Hindlimb muscle (tissue), 1 donor: Measurements from ENCODE around the gene CFAP46. TPM values are rescaled to one million over a fixed set of nuclear protein-coding genes. Genes with fewer than 3 reads are reported as not detected.
A peak's percentile ranks its signal among the peaks of the same experiment; 100 is the strongest.
"Not testable (repeated sequence)": the region's sequence is repeated elsewhere in the genome, so short reads cannot be mapped to it uniquely, and the experiment has no call there.

Experiments
- DNase-seq: peaks from one replicate; pipeline ENCODE4 v3.0.0-alpha.2; 2013
- polyA plus RNA-seq: library from polyadenylated mRNA; unstranded; fragments of 120-200 nt; gene quantifications from one replicate; pipeline ENCODE4 v1.2.1, GENCODE V29; 2013; ENCODE audit not compliant: insufficient read length

Gene CFAP46
- polyA plus RNA-seq, 1 donor: 0.12 TPM

GRCh38 chr10:132912713-132913558 is 29.4 kb downstream of the CFAP46 start:
- peak; percentile 31 for DNase-seq

GRCh38 chr10:132912225-132912712 is 30.1 kb downstream of the CFAP46 start:
- no peak for DNase-seq

GRCh38 chr10:132911786-132912097 is 30.6 kb downstream of the CFAP46 start:
- DNase-seq: peak; percentile 45

- DNase-seq: no peak
Observed at GRCh38 chr10:132910901-132911785, 31.2 kb downstream of the CFAP46 start.

GRCh38 chr10:132910186-132910880 is 32.0 kb downstream of the CFAP46 start:
- no peak for DNase-seq

GRCh38 chr10:132909491-132910071 is 32.8 kb downstream of the CFAP46 start:
- no peak for DNase-seq

- no peak for DNase-seq
Observed at GRCh38 chr10:132908621-132909295, 33.6 kb downstream of the CFAP46 start.

GRCh38 chr10:132907821-132908620 is 34.3 kb downstream of the CFAP46 start:
- DNase-seq: no peak

GRCh38 chr10:132906836-132907235 is 35.5 kb downstream of the CFAP46 start:
- no peak for DNase-seq

GRCh38 chr10:132906106-132906505 is 36.3 kb downstream of the CFAP46 start:
- DNase-seq: no peak

GRCh38 chr10:132905661-132906060 is 36.7 kb downstream of the CFAP46 start:
- DNase-seq: no peak

GRCh38 chr10:132904814-132905649 is 37.3 kb downstream of the CFAP46 start:
- no peak for DNase-seq

- DNase-seq: no peak
Observed at GRCh38 chr10:132904181-132904813, 38.1 kb downstream of the CFAP46 start.

GRCh38 chr10:132902656-132903575 is 39.5 kb downstream of the CFAP46 start:
- not testable (repeated sequence) for DNase-seq

- DNase-seq: no peak
Observed at GRCh38 chr10:132901351-132901750, 41.0 kb downstream of the CFAP46 start.

- DNase-seq: no peak
Observed at GRCh38 chr10:132900211-132900756, 42.1 kb downstream of the CFAP46 start.

GRCh38 chr10:132899751-132900065 is 42.7 kb downstream of the CFAP46 start:
- DNase-seq: no peak

- no peak for DNase-seq
Observed at GRCh38 chr10:132899054-132899750, 43.2 kb downstream of the CFAP46 start.
